Measurements from ENCODE around the gene HK1. TPM values are rescaled to one million over a fixed set of nuclear protein-coding genes. Genes with fewer than 3 reads are reported as not detected.
"Not testable (repeated sequence)": the region's sequence is repeated elsewhere in the genome, so short reads cannot be mapped to it uniquely, and the experiment has no call there.

Gene HK1
- total RNA-seq, 1 donor from 2014 or later = 106 TPM

DNA sequence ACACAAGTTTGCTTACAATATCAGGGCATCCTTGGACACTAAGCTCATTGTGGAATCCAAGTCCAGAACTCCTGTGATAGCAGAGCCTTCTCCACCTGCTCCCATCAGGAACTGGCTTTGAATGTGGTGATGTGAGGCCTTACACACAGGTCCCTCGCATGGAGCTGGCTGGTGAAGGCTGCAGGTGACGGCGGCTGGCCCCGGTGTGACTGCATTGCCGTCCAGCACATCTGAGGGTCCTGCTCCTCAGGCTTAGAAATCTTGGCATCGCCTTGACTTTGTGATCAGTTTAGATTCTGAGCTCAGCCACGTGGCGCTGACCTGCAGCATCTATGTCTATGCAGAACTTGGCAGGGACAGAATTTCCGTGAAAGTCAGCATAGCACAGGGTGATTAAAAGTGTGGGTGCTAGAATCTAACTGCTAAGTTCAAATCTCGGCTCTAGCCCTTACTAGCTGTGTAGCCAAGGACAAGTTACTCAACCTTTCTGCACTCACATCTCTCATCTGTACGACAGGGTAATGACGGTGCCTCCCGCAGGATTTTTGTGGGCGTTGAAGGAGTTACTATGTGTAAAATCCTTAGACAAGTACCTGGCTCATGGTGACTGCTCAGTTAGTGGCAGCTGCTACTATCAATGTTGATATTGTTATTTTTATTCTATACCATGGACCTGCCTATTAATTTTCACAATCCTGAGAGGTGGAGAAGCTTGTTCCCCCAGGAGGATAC, 31.5 kb upstream of the HK1 start:
- intact Hi-C loops (cut with DNase I) = no loop called here
- no peaks in the 10 kb centered on the region for H3K27me3 ChIP-seq
- no peak overlapping the region for H3K27ac ChIP-seq
- H3K36me3 ChIP-seq = no peaks in the 10 kb centered on the region
- no peaks in the 10 kb centered on the region for H3K9me3 ChIP-seq
- H3K4me3 ChIP-seq = no peak overlapping the region
- H3K4me1 ChIP-seq = no peaks in the 10 kb centered on the region
- TF ChIP-seq POLR2A (IDR thresholded peaks at IDR 0.05) (no peak), POLR2AphosphoS5 (IDR thresholded peaks at IDR 0.05; ENCODE audit: insufficient read depth in 1 of 2, low read depth in 1 of 2) (no peak)
- TF ChIP-seq, protein P1, sequence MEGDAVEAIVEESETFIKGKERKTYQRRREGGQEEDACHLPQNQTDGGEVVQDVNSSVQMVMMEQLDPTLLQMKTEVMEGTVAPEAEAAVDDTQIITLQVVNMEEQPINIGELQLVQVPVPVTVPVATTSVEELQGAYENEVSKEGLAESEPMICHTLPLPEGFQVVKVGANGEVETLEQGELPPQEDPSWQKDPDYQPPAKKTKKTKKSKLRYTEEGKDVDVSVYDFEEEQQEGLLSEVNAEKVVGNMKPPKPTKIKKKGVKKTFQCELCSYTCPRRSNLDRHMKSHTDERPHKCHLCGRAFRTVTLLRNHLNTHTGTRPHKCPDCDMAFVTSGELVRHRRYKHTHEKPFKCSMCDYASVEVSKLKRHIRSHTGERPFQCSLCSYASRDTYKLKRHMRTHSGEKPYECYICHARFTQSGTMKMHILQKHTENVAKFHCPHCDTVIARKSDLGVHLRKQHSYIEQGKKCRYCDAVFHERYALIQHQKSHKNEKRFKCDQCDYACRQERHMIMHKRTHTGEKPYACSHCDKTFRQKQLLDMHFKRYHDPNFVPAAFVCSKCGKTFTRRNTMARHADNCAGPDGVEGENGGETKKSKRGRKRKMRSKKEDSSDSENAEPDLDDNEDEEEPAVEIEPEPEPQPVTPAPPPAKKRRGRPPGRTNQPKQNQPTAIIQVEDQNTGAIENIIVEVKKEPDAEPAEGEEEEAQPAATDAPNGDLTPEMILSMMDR (IDR thresholded peaks at IDR 0.05) = no peak
- DNase-seq (ENCODE audit: extremely low spot score in 2 of 2) = no peak

DNA sequence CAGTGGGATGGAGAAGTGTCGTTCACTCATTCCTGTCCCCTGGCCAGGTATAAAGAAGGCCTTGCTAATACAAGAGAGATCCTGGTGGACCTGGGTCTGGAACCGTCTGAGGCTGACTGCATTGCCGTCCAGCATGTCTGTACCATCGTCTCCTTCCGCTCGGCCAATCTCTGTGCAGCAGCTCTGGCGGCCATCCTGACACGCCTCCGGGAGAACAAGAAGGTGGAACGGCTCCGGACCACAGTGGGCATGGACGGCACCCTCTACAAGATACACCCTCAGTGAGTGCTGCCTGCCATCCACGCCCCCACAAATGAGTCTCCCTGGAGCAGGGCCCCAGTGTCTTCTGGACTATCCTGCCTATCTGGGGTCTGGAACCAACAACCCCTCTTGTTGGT, 31.0 kb upstream of the HK1 start:
- Histone ChIP-seq H3K4me3 (no peak overlapping the region), H3K9me3 (no peaks in the 10 kb centered on the region), H3K27ac (no peak overlapping the region), H3K27me3 (no peaks in the 10 kb centered on the region), H3K4me1 (no peaks in the 10 kb centered on the region), H3K36me3 (no peaks in the 10 kb centered on the region)
- TF ChIP-seq, protein P1 (IDR thresholded peaks at IDR 0.05) = no peak
- TF ChIP-seq POLR2AphosphoS5 (IDR thresholded peaks at IDR 0.05; ENCODE audit: insufficient read depth in 1 of 2, low read depth in 1 of 2) = no peak
- no peak for TF ChIP-seq POLR2A (IDR thresholded peaks at IDR 0.05)
- no peak for DNase-seq (ENCODE audit: extremely low spot score in 2 of 2)
- intact Hi-C loops (cut with DNase I) = no loop called here

DNA sequence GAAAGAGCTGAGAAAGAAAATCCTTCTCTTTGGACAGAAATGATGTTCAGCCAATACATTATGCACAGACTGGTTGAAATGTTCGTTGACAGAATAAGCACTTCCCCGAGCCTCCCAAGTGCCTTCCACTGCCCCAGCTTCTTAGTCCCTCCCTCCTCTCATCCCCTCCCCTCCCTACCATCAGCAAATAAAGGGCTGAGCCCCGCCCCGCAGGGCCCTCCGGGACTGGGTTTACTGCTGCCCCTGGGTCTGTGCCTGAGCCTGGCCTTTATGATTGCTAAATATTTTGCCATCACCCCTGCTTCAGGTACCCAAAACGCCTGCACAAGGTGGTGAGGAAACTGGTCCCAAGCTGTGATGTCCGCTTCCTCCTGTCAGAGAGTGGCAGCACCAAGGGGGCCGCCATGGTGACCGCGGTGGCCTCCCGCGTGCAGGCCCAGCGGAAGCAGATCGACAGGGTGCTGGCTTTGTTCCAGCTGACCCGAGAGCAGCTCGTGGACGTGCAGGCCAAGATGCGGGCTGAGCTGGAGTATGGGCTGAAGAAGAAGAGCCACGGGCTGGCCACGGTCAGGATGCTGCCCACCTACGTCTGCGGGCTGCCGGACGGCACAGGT, 30.1 kb upstream of the HK1 start:
- H3K27me3 ChIP-seq = no peaks in the 10 kb centered on the region
- H3K36me3 ChIP-seq = no peaks in the 10 kb centered on the region
- H3K27ac ChIP-seq = no peak overlapping the region
- no peak for DNase-seq (ENCODE audit: extremely low spot score in 2 of 2)
- H3K4me3 ChIP-seq = no peak overlapping the region
- TF ChIP-seq, protein P1 (IDR thresholded peaks at IDR 0.05) = no peak
- TF ChIP-seq POLR2A (IDR thresholded peaks at IDR 0.05) (no peak), POLR2AphosphoS5 (IDR thresholded peaks at IDR 0.05; ENCODE audit: insufficient read depth in 1 of 2, low read depth in 1 of 2) (no peak)
- intact Hi-C loops (cut with DNase I) = no loop called here
- H3K9me3 ChIP-seq = no peaks in the 10 kb centered on the region
- no peaks in the 10 kb centered on the region for H3K4me1 ChIP-seq

DNA sequence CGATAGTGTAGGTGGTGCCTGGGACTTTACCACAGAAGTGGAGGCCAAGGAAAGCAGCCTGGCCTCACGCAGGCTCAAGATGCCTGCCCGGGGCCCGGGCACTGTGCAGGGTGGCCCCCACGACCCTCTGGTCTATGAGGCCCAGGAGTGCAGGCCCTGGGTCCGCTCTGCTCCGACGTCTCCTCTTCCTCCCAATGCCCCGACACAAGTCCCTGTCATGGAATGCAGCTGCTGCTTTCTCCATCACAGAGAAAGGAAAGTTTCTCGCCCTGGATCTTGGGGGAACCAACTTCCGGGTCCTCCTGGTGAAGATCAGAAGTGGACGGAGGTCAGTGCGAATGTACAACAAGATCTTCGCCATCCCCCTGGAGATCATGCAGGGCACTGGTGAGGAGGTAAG, 28.3 kb upstream of the HK1 start:
- TF ChIP-seq POLR2AphosphoS5 (IDR thresholded peaks at IDR 0.05; ENCODE audit: insufficient read depth in 1 of 2, low read depth in 1 of 2) (no peak), POLR2A (IDR thresholded peaks at IDR 0.05) (no peak)
- TF ChIP-seq, protein P1 (IDR thresholded peaks at IDR 0.05) = no peak
- Histone ChIP-seq H3K4me1 (no peaks in the 10 kb centered on the region), H3K36me3 (no peaks in the 10 kb centered on the region), H3K4me3 (no peak overlapping the region), H3K9me3 (no peaks in the 10 kb centered on the region), H3K27me3 (no peaks in the 10 kb centered on the region), H3K27ac (no peak overlapping the region)
- no peak for DNase-seq (ENCODE audit: extremely low spot score in 2 of 2)
- intact Hi-C loops (cut with DNase I) = no loop called here

DNA sequence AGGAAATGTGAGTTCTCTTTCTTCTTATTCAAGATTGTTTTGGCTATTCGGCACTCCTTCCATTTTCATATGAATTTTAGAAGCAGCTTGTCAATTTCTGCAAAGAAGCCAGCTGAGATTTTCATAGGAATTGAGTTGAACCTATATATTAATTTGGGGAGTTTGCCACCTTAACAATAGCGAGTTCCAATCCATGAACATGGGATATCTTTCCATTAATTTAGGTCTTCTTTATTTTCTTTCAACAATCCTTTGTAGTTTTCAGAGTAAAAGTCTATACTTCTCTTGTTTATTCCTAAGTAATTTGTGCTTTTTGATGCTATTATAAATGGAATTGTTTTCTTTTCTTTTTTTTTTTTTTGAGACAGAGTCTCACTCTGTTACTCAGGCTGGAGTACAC, 26.9 kb upstream of the HK1 start:
- DNase-seq (ENCODE audit: extremely low spot score in 2 of 2); H3K36me3 ChIP-seq; H3K4me1 ChIP-seq; H3K27ac ChIP-seq; intact Hi-C loops (cut with DNase I); H3K27me3 ChIP-seq; H3K4me3 ChIP-seq; H3K9me3 ChIP-seq: not testable (repeated sequence)
